Fibroblast of pulmonary artery (primary cell): ENCODE results near the gene M6PR.
"Not testable (repeated sequence)": the region's sequence is repeated elsewhere in the genome, so short reads cannot be mapped to it uniquely, and the experiment has no call there.

Experiments
- DNase-seq: peaks from one replicate; pipeline ENCODE4 v3.0.0-alpha.2; 2010; ENCODE audit warnings: low read depth
- H3K4me3 ChIP-seq: replicated peaks from 2 replicates; pipeline ENCODE4 v1.5.1; 2011; ENCODE audit warnings: low read depth, mild to moderate bottlenecking, control low read depth, low read length, moderate library complexity
- TF ChIP-seq, protein P1 (sequence below): IDR thresholded peaks from 2 replicates; pipeline ENCODE4 v1.5.1; 2011; ENCODE audit warnings: mild to moderate bottlenecking, control low read depth, low read length, inconsistent platforms; ENCODE audit errors: missing control alignments

Gene M6PR

GRCh38 chr12:8941691-8942478 lies 7.6 kb downstream of the M6PR start:
- TF ChIP-seq, protein P1, sequence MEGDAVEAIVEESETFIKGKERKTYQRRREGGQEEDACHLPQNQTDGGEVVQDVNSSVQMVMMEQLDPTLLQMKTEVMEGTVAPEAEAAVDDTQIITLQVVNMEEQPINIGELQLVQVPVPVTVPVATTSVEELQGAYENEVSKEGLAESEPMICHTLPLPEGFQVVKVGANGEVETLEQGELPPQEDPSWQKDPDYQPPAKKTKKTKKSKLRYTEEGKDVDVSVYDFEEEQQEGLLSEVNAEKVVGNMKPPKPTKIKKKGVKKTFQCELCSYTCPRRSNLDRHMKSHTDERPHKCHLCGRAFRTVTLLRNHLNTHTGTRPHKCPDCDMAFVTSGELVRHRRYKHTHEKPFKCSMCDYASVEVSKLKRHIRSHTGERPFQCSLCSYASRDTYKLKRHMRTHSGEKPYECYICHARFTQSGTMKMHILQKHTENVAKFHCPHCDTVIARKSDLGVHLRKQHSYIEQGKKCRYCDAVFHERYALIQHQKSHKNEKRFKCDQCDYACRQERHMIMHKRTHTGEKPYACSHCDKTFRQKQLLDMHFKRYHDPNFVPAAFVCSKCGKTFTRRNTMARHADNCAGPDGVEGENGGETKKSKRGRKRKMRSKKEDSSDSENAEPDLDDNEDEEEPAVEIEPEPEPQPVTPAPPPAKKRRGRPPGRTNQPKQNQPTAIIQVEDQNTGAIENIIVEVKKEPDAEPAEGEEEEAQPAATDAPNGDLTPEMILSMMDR, result no peak
- no peak overlapping the region for H3K4me3 ChIP-seq
- DNase-seq, result no peak

- not testable (repeated sequence) for H3K4me3 ChIP-seq, DNase-seq
Measured at GRCh38 chr12:8937842-8938442, 11.5 kb downstream of the M6PR start.

DNA sequence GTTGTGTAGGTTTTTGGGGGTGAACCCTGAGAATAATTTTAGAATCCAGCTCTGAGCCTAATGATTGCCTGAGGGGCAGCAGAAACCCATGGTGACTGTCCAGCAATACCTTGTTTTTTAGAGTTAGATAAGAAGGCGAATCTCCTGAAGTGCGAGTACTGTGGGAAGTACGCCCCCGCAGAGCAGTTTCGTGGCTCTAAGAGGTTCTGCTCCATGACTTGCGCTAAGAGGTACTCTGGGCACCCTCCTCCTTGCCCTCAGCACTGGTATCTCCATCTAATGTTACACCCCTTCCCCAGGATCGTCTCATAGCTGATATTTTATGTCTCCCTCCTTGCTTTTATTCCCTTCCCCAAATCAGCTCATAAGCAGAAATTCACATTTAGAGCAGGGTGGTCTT lies 12.7 kb downstream of the M6PR start:
- DNase-seq, result no peak
- H3K4me3 ChIP-seq, result no peak overlapping the region
- TF ChIP-seq, protein P1, result no peak

- not testable (repeated sequence) for DNase-seq
Measured at GRCh38 chr12:8934080-8934479, 15.4 kb downstream of the M6PR start.

GRCh38 chr12:8932464-8932863 lies 17.0 kb downstream of the M6PR start:
- not testable (repeated sequence) for DNase-seq, H3K4me3 ChIP-seq

More at GRCh38 chr12:8934080-8934479, 15.4 kb downstream of the M6PR start:
- H3K4me3 ChIP-seq, result not testable (repeated sequence)

- DNase-seq, H3K4me3 ChIP-seq: not testable (repeated sequence)
Measured at GRCh38 chr12:8930655-8931323, 18.7 kb downstream of the M6PR start.

DNA sequence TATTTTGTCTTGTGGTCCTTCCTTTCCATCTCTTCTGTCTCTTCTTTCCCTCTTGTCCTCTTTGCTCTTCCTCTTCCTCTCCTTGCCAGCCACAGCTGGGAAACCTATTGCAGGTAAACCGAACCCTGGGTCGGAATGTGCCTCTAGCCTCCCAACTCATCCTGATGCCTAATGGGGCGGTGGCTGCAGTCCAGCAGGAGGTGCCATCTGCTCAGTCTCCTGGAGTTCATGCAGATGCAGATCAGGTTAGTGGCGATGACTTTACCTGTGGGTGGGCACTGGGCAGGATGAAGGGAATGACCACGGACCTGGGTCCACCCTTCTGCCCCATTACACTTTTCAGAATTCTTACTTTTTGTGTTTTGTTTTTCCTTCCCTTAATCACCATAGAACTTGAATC lies 26.9 kb downstream of the M6PR start:
- TF ChIP-seq, protein P1, result no peak
- no peak for DNase-seq
- no peak overlapping the region for H3K4me3 ChIP-seq

- not testable (repeated sequence) for DNase-seq, H3K4me3 ChIP-seq
Measured at GRCh38 chr12:8919643-8920042, 29.8 kb downstream of the M6PR start.

DNA sequence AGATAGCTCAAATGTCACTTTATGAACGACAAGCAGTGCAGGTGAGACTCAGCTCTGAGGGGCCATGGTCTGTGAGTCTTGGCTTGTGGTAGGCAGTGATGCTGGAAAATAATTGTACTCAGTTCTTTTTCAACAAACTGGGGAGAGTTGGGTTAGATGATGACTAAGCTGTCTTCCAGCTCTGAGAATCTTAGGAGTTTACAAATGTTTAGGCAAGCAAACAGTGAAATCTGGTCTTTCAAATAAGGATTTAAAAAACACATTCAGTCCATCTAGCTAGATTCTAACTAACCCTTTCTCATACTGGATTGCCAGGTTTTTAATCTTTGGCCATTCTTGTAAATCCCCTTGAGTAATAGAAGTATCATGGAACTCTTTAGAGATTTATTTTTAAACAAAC lies 31.7 kb downstream of the M6PR start:
- DNase-seq, result no peak
- H3K4me3 ChIP-seq, result no peak overlapping the region
- TF ChIP-seq, protein P1, result no peak
